PC-9 (cell line): ENCODE results near the gene CRACDL. TPM values are rescaled to one million over a fixed set of nuclear protein-coding genes. Genes with fewer than 3 reads are reported as not detected.

Experiments used
- BruUV-seq: library from RNA; stranded (reverse); fragments of 400-500 nt; replicated peaks from 2 replicates; lab custom pipeline; 2021; lab: Mats Ljungman, UMichigan
- CTCF ChIA-PET: fragments of 300-600 bp; sonication (Branson Sonifier 250); formaldehyde crosslinking; loops from one replicate; lab custom pipeline; 2022; ENCODE audit warnings: antibody characterized with exemption; lab: Charles Lee
- POLR2A ChIA-PET: fragments of 300-600 bp; sonication (Branson Sonifier 250); formaldehyde crosslinking; loops from one replicate; lab custom pipeline; 2022; ENCODE audit warnings: antibody characterized with exemption; ENCODE audit not compliant: unreplicated experiment; lab: Charles Lee
- DNase-seq, 2 experiments: peaks; one replicate each; pipeline versions ENCODE4 v3.0.0 to v3.0.0-alpha.2; 2015 to 2022; ENCODE audit warnings: mixed read lengths in 1 of 2
- H2AFZ ChIP-seq: fragments of 200-600 bp; sonication (generic); 2 replicates; pipeline ENCODE4 v1.8.1; 2017; ENCODE audit warnings: antibody characterized with exemption
- H3F3A ChIP-seq: fragments of 200-600 bp; sonication (generic); 2 replicates; pipeline ENCODE4 v1.8.1; 2017; ENCODE audit warnings: antibody characterized with exemption, mild to moderate bottlenecking, low read depth; ENCODE audit not compliant: insufficient read depth
- H3K27ac ChIP-seq: fragments of 200-600 bp; sonication (generic); 2 replicates; pipeline ENCODE4 v1.6.1; 2016; ENCODE audit warnings: mixed run types
- H3K27me3 ChIP-seq: fragments of 200-600 bp; sonication (generic); 2 replicates; pipeline ENCODE4 v1.6.1; 2016; ENCODE audit warnings: low read depth, mixed run types; ENCODE audit not compliant: insufficient read depth
- H3K36me3 ChIP-seq: fragments of 200-600 bp; sonication (generic); 2 replicates; pipeline ENCODE4 v1.6.1; 2016; ENCODE audit warnings: low read depth, mixed run types
- H3K4me1 ChIP-seq: fragments of 200-600 bp; sonication (generic); replicated peaks from 2 replicates; pipeline ENCODE4 v1.6.1; 2016; ENCODE audit warnings: mixed run types; ENCODE audit not compliant: insufficient read depth
- H3K4me2 ChIP-seq: fragments of 200-600 bp; sonication (generic); 2 replicates; pipeline ENCODE4 v1.6.1; 2017; ENCODE audit warnings: mixed run types
- H3K4me3 ChIP-seq: fragments of 200-600 bp; sonication (generic); 2 replicates; pipeline ENCODE4 v1.6.1; 2016; ENCODE audit warnings: mixed run types
- H3K79me2 ChIP-seq: fragments of 200-600 bp; sonication (generic); 2 replicates; pipeline ENCODE4 v1.6.1; 2017; ENCODE audit warnings: low read depth, mixed run types
- H3K9me2 ChIP-seq: fragments of 200-600 bp; sonication (generic); 2 replicates; pipeline ENCODE4 v1.8.1; 2017; ENCODE audit warnings: mild to moderate bottlenecking; ENCODE audit not compliant: insufficient read depth
- H3K9me3 ChIP-seq: fragments of 200-600 bp; sonication (generic); 2 replicates; pipeline ENCODE4 v1.8.1; 2016; ENCODE audit warnings: low read depth; ENCODE audit not compliant: insufficient read depth
- H4K20me1 ChIP-seq: fragments of 200-600 bp; sonication (generic); 2 replicates; pipeline ENCODE4 v1.8.1; 2017; ENCODE audit not compliant: insufficient read depth
- CTCF ChIP-seq: fragments of 200-600 bp; sonication (generic); conservative IDR thresholded peaks from 2 replicates; pipeline ENCODE4 v1.6.1; 2017; ENCODE audit warnings: mixed run types, antibody characterized with exemption, mild to moderate bottlenecking, moderate library complexity
- EZH2 ChIP-seq: fragments of 200-600 bp; sonication (generic); IDR thresholded peaks from 2 replicates; pipeline ENCODE4 v1.8.0; 2017; ENCODE audit warnings: antibody characterized with exemption, low read depth
- intact Hi-C: fragments of 100-400 bp; cut with micrococcal nuclease; formaldehyde crosslinking; loops from one replicate; pipeline ENCODE4 v1.10.0; 2022; ENCODE audit not compliant: unreplicated experiment
- total RNA-seq: library from RNA; stranded (reverse); gene quantifications from 2 replicates; pipeline ENCODE4 v1.2.3, GENCODE V29; 2021

The CRACDL gene
- total RNA-seq, 1 experiment from 2014 or later, result 33.7 TPM

DNA sequence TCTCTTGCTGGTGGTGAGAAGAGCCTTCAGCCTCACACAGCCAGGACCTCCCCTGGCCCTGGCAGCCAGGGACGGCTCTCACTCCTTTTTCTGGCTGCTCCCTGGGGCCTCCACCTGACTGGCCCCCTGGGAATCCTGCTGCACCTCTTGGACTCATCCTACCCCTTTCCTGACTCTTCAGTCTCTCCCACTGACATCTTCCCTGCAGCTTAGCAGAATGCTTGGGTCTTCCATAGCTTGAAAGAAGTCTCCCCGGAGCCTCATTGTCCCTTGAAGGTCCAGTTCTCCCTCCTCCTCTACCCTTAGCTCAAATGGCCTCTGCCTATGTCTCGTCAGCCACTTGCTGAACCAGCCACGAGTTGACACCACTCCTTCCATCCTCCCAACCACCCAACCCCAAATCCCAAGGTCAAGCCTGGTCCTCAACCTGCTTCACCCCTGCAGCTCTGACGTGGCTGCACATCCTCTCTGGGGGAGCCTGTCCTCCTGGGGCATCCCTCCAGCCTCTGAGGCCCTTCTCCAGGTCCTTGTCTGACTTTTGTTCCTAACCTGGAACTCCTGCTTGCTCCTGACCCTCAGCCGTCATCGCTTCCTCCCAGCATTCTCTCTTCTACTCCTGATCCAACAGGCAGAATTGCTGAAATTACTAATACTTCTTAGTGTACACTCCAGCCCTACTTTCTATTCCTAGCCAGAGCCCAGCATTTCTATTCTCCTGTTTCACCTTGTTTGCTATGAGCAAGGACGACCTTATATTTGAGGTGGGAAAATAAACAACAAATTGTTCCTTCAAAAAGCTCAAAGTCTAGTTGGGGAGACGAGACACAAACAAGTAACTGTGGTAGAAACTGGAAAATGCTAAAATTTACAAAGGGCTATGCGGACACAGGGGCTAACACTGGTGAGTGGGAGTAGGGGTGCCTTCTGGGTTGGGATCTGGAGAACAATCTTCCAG, 136.4 kb downstream of the CRACDL start:
- H3K9me2 ChIP-seq, result no peaks in the 10 kb centered on the region
- no TSS peak for BruUV-seq
- DNase-seq, result no peak
- POLR2A ChIA-PET, result interaction anchor here (0.5 kb wide), 1 partner anchor 69 kb away, joined by 4 read pairs; the partner anchor contains the start of gene MGAT4A
- peaks cover 12% of the 10 kb centered on the region for H3K4me1 ChIP-seq
- intact Hi-C loops, result loop anchor here (1.0 kb wide), 1 partner anchor 150 kb away; no protein-coding TSS in a partner anchor
- H3K9me3 ChIP-seq, result no peaks in the 10 kb centered on the region
- no peak overlapping the region for H2AFZ ChIP-seq
- H3F3A ChIP-seq, result peaks cover under 1% of the 10 kb centered on the region; the same call in 1 of the 2 replicates
- no peak overlapping the region for H3K4me3 ChIP-seq
- no peaks in the 10 kb centered on the region for H3K79me2 ChIP-seq
- H3K36me3 ChIP-seq, result 0 out of 2 replicates have a peak, but pooled peaks cover under 1% of the 10 kb centered on the region
- H3K27me3 ChIP-seq, result no peaks in the 10 kb centered on the region
- H3K4me2 ChIP-seq, result peak overlapping the region; percentile 10; the same call in 1 of the 2 replicates
- H4K20me1 ChIP-seq, result no peaks in the 10 kb centered on the region
- CTCF ChIA-PET, result no interaction called here
- peak overlapping the region; percentile 8; the same call in 1 of the 2 replicates for H3K27ac ChIP-seq
- TF ChIP-seq EZH2 (no peak), CTCF (no peak)

- H3K36me3 ChIP-seq, result 0 out of 2 replicates have a peak, but pooled peaks cover 4% of the 10 kb centered on the region
- H3K4me3 ChIP-seq, result no peak overlapping the region
- no peaks in the 10 kb centered on the region for H3K27me3 ChIP-seq
- H3K9me2 ChIP-seq, result no peaks in the 10 kb centered on the region
- H3K27ac ChIP-seq, result no peak overlapping the region
- no peak for TF ChIP-seq EZH2
- no peak for TF ChIP-seq CTCF
- no peak overlapping the region for H2AFZ ChIP-seq
- ChIA-PET CTCF (no interaction called here), POLR2A (no interaction called here)
- H3K9me3 ChIP-seq, result no peaks in the 10 kb centered on the region
- peaks cover 39% of the 10 kb centered on the region for H3K4me1 ChIP-seq
- peaks cover 24% of the 10 kb centered on the region for H3F3A ChIP-seq
- no TSS peak for BruUV-seq
- no peak for DNase-seq
- no peaks in the 10 kb centered on the region for H3K79me2 ChIP-seq
- H4K20me1 ChIP-seq, result no peaks in the 10 kb centered on the region
- intact Hi-C loops, result no loop called here
- H3K4me2 ChIP-seq, result no peak overlapping the region
Observed at GRCh38 chr2:98796775-98797544, 139.1 kb downstream of the CRACDL start.
